Stimulated activated CD8-positive, alpha-beta memory T cell treated with anti-CD3 and anti-CD28 coated beads, Interleukin-15, amount 100 ng/mL, for 4 hours (primary cell): ENCODE measurements around the gene RADIL.
"Not testable (repeated sequence)": the region's sequence is repeated elsewhere in the genome, so short reads cannot be mapped to it uniquely, and the experiment has no call there.

Experiments
- DNase-seq, 2 donors: peaks; one replicate each; pipeline ENCODE4 v3.0.0-alpha.2; 2020; ENCODE audit warnings: low read depth in 2 of 2

The RADIL gene, protein sequence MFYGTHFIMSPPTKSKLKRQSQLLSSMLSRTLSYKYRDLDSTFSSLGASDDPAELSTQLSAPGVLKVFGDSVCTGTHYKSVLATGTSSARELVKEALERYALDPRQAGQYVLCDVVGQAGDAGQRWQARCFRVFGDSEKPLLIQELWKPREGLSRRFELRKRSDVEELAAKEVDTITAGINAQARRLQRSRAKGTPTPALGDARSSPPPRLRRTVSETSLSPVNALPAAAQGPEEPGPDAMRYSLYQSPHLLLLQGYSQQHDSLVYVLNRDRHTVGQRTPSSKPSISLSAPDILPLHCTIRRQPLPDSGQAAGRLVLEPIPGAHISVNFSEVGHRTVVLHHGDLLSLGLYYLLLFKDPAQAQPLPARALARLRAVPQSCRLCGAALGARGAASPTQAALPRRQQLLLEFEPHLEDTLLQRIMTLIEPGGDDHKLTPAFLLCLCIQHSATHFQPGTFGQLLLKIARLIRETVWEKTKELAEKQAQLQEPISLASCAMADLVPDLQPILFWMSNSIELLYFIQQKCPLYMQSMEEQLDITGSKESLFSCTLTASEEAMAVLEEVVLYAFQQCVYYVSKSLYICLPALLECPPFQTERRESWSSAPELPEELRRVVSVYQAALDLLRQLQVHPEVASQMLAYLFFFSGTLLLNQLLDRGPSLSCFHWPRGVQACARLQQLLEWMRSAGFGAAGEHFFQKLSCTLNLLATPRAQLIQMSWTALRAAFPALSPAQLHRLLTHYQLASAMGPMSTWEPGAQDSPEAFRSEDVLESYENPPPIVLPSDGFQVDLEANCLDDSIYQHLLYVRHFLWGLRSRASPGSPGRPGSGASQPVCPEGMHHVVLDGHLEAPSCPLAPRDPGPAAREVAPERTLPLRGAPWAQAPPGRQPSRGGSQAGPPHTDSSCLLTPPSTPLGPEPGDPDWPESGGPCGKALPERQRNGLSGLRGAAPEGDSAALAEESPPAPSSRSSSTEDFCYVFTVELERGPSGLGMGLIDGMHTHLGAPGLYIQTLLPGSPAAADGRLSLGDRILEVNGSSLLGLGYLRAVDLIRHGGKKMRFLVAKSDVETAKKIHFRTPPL

DNA sequence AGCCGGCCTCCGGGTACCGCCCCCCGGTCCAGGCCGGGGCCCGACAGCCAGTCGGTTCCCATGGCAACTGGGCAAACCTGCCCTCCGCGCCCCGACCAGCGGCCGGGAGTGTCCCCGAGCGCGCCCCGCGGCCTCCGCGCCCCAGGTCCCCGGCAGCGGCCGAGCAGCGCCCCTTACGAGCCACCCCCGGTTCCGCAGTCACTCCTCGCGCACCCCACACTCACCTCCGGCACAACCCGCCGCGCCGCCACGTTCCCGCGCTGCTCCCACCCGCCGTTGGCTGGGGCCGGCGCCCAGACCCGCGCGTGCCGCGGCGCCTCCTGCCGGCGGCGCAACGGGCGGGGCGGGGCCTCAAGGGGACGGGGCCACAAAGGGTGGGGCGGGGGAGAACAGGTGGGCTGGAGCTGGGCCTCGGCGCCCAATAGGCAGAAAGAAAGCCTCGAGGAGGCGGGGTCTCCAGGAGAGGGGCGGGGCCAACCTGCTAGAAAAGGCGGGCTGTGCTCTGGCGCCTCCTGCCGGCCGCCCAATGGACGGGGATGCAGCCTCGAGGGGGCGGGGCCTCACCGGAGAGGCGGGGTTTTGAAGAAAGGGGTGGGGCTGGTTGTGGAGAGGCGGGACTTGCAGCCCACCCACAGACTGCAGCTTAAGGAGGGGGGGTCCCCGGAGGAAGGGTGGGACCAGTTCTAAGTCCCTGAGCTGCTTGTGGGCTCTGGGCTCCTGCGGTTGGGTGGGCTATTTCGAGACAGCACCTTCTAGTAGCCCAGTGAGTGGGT is at the start of gene RADIL:
Gene RADIL, minus strand, starts transcription at position 345 of the 773 bp plus-strand sequence. CDS start 5,577 bp downstream, outside the sequence.
- peak; percentile 58 to 71 for DNase-seq

DNA sequence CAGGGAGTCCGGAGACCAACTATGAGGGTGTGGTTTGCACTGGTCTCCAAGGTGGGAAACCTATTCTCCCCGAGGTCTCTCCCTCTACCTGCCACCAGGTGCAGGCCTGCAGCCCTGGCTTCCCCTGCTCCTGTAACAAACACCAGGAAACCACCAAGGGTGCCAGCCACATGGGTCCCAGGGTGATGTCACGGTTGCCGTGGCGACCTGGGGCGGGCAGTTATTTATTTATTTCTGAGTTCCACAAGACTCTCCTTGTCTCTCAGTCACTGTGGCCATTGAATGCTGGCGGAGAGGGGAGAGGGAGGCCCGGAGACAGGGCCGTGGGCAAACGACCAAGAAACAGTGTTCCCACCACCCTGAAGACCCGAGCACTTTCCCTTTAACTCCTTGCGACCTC is 48.4 kb upstream of the RADIL start:
- no peak for DNase-seq

DNA sequence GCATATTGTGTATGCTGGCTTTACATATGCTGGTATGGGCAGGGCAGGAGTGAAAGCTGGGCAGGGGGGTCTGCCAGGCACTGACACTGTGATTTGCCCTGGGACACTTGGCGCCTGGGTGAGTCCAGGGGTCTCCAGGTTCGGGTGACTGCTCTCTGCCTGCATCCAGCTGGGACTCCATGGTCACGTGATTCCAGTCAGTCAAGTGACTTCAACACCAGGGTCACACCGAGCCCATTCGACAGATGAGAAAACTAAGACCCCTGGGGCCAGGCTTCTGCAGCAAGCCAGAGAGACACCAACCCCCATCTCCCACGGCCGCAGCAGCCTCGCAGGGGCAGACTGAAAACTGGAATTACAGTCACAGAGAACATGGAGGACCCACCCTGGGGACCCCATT is 45.5 kb upstream of the RADIL start:
- DNase-seq, result no peak

DNA sequence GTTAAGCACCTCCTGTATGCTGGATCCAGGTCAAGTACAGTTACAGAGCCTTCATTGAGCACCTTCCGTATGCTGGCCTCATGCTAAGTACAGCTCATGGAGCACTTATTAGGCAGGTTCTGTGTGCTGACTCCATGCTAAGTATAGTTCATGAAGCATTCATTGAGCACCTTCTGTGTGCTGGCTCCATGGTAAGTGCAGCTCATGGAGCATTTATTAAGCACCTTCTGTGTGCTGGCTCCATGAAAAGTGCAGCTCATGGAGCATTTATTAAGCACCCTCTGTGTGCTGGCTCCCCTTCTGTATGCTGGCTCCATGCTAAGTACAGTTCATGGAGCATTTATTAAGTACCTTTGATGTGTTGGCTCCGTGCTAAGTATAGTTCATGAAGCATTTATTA is 44.9 kb upstream of the RADIL start:
- DNase-seq, result no peak

DNA sequence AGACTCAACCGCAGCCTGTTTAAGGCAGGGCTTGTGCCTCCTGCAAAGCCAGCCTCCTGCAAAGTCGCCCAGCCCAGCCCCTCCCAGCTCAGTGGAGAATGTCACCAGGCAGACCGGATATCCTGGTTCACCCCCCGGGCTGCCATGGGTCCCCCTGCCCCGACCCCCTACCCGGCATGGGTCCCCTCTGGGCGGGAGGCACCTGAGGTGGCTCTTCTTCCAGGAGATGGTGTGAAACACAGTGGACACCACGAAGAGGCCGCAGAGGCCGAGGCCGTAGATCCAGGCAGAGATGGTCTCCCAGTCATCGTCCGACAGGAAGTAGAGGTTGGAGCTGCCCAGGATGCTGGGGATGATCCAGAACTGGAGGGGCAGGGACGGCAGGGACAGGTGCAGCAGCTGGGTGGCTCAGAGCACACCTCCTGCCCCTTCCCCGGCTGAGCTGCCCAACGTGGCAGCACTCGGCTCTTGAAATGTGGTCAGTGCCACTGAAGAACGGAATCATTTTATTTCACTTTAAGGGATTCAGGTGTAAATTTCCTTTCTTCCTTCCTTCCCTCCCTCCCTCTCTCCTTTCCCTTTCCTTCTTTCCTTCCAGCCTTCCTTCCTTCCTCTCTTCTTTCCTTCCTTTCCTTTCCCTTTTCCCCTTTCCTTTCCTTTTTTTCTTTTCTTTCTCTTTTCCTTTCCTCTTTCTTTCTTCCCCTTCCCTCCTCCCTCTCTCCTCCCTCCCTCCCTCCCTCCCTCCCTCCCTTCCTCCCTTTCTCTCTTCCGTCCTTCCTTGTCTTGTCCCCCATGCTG is 36.7 kb upstream of the RADIL start:
- DNase-seq, result no peak

DNA sequence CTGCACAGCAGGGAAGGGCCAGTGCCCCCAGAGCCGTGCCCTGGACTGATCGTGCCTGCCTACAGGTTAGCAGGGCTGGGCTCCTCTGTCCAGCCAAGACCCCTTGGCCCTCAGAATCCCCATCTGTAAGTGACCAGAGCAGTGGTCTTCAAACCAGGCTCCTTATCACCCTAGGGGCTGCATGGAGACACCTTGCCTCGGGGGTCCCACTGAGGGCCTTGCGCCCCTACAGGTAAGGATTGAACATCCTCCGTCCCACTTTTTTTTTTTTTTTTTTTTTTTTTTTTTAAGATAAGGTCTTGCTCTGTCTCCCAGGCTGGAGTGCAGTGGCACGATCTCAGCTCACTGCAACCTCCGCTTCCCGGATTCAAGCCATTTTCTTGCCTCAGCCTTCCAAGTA is 32.6 kb upstream of the RADIL start:
- DNase-seq, result no peak

DNA sequence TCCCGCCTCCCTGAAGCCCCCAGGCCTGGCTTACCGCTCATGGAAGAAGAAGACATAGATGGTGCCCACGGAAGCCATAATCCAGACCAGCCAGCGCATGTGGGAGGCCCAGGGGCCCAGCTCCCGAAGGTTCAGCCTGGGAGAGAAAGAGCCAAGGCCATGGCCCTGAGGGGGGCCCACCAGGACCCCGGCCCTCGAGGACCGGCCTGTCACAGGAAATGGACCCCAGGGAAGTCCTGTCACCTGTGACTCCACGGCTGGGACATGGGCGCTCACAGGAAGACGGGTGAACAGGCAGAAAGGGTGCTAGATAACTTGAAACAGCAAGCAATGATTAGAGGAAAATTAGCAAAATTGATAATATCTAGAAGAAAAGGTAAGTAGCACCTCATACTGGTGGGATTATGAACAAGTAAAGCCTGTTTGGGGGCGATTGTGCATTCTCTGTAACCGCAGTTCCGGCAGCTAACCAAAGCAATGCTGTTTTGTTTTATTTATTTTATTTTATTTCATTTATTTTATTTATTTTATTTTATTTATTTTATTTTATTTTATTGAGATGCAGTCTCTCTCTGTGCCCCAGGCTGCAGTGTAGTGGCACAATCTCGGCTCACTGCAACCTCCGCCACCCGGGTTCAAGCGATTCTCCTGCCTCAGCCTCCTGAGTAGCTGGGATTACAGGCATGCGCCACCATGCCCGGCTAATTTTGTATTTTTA is 27.8 kb upstream of the RADIL start:
- no peak for DNase-seq

DNA sequence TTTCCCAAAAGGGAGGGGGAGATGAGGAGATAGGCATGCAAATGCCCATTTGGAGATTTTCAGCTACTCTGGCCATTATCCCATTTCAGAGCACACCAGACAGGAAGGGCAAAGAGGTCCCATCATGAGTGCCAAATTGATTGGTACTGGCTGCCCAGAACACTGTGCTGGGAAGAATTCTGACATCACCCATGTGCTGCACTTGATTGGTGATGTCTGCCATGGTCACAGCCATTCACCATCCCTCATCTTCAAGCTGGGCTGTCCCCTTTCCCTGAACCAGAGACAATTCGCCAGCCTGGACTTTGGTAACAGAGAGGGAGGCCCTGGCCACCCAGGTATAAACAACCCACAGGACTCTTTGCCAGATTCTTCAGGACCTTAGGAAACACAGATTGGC is 23.2 kb upstream of the RADIL start:
- DNase-seq, result no peak

DNA sequence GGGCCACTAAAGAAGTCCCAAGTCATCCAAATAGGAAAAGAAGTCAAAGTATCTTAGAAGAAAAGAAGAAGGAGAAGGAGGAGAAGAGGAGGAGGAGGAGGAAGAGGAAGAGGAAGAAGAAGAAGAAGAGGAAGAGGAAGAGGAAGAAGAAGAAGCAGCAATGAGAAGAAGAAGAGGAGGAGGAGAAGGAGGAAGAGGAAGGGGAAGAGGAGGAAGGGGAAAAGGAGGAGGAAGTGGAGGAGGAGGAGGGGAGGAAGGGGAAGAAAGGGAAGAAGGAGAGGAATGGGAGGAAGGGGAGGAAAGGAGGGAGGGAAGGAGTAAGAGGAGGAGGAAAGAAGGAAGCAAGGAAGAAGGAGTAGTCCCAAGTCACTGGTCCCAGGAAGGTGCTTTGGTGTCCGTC is 21.7 kb upstream of the RADIL start:
- no peak for DNase-seq

DNA sequence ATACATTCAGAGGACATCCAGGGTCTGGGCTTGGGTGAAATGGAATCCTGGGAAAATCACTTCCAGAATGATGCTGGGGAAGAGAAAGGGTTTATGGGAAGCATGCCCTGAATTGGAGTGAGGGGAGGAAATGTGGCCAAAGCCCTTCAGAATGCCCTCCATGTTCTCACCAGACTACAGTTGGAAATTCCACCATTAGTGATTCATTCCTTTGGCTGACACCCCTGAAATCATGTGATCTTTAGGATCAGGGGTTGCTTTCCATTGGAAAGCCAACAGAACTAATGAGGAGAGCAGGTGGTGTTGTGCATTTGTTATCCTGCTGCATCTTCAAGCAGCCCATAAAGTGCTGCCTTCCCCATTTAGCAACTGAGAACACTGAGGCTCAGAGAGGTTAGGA is 20.8 kb upstream of the RADIL start:
- no peak for DNase-seq

DNA sequence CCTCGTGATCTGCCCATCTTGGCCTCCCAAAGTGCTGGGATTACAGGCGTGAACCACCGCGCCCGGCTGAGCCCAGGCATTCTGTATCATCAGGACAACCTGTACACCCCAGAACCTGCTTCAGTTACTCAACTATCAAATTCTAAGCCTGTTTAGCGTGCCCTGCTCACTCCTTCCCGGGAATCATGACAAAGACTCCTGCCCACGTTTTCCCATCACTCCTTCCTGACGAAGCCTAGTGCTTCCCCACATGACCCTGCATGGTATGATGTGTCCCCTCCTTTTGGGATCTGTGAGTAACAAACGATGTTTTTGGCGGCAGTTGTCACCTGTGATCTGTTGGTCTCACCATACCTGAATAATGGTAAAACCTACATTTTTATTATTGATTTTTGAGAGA is 12.2 kb upstream of the RADIL start:
- DNase-seq, result no peak

DNA sequence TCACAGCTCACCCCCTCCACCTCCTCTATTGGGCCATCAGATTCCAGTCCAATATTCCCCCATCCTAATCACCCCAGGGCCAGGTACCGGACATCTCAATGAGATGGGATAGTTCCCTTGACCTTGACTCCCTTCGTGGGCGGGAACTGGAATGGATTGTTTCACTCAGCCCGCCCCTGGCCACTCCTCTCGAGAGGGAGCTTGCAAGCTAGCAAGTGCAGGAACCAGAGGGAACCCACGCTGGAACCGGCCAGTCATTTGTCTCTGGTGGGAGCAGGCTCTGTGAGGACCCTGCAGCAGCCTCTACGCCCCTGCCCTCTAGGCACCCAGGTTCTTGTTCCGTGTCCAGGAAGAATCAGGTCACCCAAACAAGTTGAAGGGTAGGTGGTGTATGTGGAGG is 11.0 kb upstream of the RADIL start:
- no peak for DNase-seq

DNA sequence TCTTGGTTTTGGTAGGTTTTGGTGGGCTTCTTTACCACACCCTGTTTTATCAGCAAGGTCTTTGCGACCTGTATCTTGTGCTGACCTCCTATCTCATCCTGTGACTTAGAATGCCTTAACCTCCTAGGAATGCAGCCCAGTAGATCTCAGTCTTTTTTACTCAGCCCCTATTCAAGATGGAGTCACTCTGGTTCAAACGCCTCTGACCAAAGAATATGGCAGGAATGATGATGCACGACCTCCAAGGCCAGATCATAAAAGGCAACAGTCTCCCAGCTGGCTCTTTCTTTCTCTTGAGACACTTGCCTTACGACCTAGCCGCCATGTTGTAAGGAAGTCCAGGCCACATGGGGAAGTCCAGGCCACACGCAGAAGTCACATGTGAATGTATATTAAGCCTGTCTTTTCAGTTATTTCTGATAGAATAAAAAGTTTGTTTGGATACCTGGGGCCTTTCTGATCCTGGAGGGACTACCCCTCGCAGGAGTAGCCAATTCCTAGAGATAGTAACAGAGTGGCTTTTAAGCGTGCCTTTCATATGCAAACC is 10.5 kb upstream of the RADIL start:
- DNase-seq, result no peak

DNA sequence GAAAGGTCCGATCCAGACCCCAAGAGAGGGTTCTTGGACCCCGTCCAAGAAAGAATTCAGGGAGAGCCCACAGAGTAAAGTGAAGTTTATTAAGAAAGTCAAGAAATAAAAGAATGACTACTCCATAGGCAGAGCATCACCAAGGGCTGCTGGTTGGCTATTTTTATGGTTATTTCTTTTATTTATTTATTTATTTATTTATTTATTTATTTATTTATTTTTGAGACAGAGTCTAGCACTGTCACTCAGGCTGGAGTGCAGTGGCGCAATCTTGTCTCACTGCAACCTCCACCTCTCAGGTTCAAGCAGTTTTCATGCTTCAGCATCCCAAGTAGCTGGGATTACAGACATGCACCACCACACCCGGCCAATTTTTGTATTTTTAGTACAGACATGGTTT is 9.7 kb upstream of the RADIL start:
- not testable (repeated sequence) for DNase-seq

DNA sequence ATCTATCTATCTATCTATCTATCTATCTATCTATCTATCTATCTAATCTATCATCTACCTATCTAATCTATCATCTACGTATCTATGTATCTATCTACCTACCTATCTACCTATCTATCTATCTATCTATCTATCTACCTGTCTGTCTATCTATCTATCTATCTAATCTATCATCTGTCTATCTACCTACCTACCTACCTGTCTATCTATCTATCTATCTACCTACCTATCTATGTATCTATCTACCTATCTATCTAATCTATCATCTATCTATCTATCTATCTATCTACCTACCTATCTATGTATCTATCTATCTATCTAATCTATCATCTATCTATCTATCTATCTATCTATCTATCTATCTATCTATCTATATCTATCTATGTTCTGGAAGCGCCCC is 8.0 kb upstream of the RADIL start:
- DNase-seq, result not testable (repeated sequence)

DNA sequence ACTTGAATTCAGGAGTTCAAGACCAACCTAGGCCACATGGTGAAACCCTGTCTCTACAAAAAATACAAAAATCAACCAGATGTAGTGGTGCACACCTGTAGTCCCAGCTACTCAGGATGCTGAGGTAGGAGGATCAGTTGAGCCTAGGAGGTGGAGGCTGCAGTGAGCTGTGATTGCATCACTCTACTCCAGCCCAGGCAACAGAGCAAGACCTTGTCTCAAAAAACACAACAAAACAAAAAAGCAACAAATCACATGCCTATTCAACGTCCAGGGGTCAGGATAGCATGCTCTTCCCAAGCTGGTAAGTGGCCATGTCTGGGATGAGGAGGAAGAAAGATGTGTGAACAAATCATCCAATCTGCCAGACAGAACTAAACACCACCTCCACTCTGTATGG is 6.2 kb upstream of the RADIL start:
- no peak for DNase-seq

DNA sequence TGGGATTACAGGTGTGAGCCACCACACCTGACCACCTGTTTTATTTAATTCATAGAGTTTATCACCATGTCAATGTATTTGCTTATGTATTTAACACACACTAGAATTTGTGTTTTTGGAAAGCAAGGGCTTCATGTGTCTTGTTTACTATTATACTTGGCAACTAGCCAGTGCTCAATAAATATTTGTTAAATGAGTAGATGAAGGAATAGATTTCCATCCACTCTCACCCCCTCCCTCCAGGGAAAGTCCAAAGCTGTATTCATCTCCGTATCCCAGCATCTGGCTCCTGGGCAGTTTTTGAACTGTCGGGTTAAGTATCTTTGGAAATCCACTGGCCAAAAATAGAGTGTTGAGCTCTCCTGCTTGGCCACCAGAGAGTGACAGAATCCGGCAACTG is 4.6 kb upstream of the RADIL start:
- no peak for DNase-seq

DNA sequence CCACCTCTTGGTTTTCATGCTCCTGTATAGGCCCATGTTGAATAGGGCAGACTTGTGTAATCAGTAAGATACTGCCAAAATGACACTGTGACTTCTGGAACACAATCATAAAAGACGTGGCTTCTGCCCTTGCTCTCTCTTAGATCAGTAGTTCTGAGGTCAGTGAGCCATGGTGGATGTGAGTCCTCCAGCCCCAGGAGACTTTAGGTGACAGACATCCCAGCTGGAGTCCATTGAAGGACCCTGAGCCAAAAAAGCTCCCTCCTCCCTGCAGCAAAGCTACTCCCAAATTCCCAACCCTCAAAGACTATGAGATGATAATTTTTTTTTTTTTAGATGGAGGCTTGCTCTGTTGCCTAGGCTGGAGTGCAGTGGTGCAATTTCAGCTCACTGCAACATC is 3.2 kb upstream of the RADIL start:
- no peak for DNase-seq

DNA sequence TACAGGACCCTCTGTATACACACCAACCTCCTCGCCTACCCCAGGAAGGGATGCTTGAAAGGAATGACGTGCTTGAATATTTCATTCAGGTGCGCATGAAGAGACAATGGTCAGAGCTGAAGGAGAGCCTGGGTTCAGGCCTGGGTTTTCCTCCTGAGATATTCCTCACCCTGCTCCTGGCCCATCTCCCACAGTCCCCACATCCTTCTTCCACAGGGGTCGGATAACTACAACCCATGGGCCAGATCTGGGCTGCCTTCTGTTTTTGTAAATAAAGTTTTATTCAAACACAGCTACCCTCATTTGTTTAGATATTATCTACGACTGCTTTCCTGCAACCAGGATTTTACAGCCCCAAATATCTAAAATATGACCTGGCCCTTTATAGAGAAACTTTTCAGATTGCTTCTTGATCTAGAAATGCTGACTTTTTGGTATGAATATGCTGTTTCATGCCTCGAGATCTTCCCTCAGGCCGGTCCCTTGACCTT is 1.8 kb upstream of the RADIL start:
- no peak for DNase-seq

DNA sequence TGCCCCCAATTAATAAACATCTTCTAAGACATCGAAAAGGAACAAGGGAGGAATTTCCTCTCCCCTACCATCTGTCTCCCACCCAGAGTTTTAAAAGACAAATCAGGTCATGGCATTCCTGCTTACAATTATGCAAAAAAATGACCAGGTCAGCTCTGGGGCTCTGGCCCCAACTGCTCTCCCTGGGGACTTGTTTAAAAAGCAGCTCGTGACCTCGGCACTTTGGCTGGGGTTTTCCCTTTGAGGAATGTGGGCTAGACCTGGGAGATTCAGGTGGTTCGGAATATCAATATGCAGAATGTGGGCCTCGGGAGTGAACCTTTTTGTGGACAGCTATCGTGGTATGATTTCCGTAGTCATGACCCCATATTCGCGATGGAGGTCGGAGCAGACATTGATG is 648 bp upstream of the RADIL start:
- DNase-seq, result no peak
